ENCODE measurements around the gene MC1R.
"Not testable (repeated sequence)": the region's sequence is repeated elsewhere in the genome, so short reads cannot be mapped to it uniquely, and the experiment has no call there.

Gene MC1R

GRCh38 chr16:89962754-89963498 lies 44.3 kb downstream of the MC1R start:
- DNase-seq: no peak

GRCh38 chr16:89964201-89964600 lies 45.5 kb downstream of the MC1R start:
- DNase-seq: no peak

GRCh38 chr16:89965447-89966225 lies 47.0 kb downstream of the MC1R start:
- DNase-seq: no peak

- DNase-seq: no peak
These were observed 48.1 kb downstream of the MC1R start for GRCh38 chr16:89966756-89967155.

- DNase-seq: peak; percentile 68 to 87 (median 82)
These were observed 48.8 kb downstream of the MC1R start for GRCh38 chr16:89967436-89967835.

- DNase-seq: not testable (repeated sequence)
These were observed 49.4 kb downstream of the MC1R start for GRCh38 chr16:89968074-89968473.

GRCh38 chr16:89969741-89970410 lies 51.2 kb downstream of the MC1R start:
- peak; percentile 60 to 84 (median 82) for DNase-seq

Measured in suppressor macrophage (primary cell).